Right lobe of liver (tissue), 4 donors: Measurements from ENCODE around the gene PAM16.
"Not testable (repeated sequence)": the region's sequence is repeated elsewhere in the genome, so short reads cannot be mapped to it uniquely, and the experiment has no call there.

ENCODE experiments used
- CTCF ChIP-seq, 4 donors: fragments of 200-600 bp in 3 of 4; fragments of 450-650 bp in 1 of 4; IDR thresholded peaks; one replicate each; pipeline versions ENCODE4 v1.5.1 to v1.8.0; 2016 to 2022; ENCODE audit warnings: antibody characterized with exemption in 4 of 4, mild to moderate bottlenecking in 2 of 4
- POLR2A ChIP-seq: fragments of 450-650 bp; IDR thresholded peaks from one replicate; pipeline ENCODE4 v1.6.1; 2017; ENCODE audit warnings: antibody characterized with exemption, mild to moderate bottlenecking
- donor health status: DM: no; HTN: no; CAD: no.
- donor health status: DM: no; HTN: no; CAD: no.
- donor health status: DM: no; HTN: yes; CAD: no.

GRCh38 chr16:4344300-4344982 is 6.7 kb downstream of the PAM16 start:
- TF ChIP-seq POLR2A; CTCF (IDR thresholded peaks at IDR 0.05): not testable (repeated sequence)
